Osteoblast (primary cell): ENCODE results near the gene TSPYL6. TPM values are rescaled to one million over a fixed set of nuclear protein-coding genes. Genes with fewer than 3 reads are reported as not detected.

Experiments used
- DNase-seq: peaks from one replicate; pipeline ENCODE4 v3.0.0; 2011; ENCODE audit warnings: low spot score, mixed read lengths; ENCODE audit not compliant: insufficient read length; ENCODE audit errors: missing footprints
- H2AFZ ChIP-seq: 2 replicates; pipeline ENCODE4 v1.6.0; 2011; ENCODE audit warnings: mild to moderate bottlenecking, low read length
- H3K27ac ChIP-seq: 2 replicates; pipeline ENCODE4 v1.5.1; 2011; ENCODE audit warnings: mild to moderate bottlenecking, low read depth, low read length, moderate library complexity
- H3K27me3 ChIP-seq: 2 replicates; pipeline ENCODE4 v1.6.0; 2012; ENCODE audit warnings: mild to moderate bottlenecking, control low read depth, inconsistent platforms, low read length, moderate library complexity; ENCODE audit not compliant: insufficient read depth
- H3K36me3 ChIP-seq: 2 replicates; pipeline ENCODE4 v1.5.1; 2011; ENCODE audit warnings: mild to moderate bottlenecking, low read length, control low read depth, moderate library complexity; ENCODE audit not compliant: insufficient read depth
- H3K4me1 ChIP-seq: 2 replicates; pipeline ENCODE4 v1.5.1; 2011; ENCODE audit warnings: mild to moderate bottlenecking, low read length, control low read depth, moderate library complexity; ENCODE audit not compliant: insufficient read depth
- H3K4me2 ChIP-seq: 2 replicates; pipeline ENCODE4 v1.6.0; 2011; ENCODE audit warnings: mild to moderate bottlenecking, low read length; ENCODE audit not compliant: insufficient read depth
- H3K4me3 ChIP-seq: fragments of 200-600 bp; sonication (generic); 3 replicates; pipeline ENCODE4 v1.5.1; 2012; ENCODE audit warnings: mild to moderate bottlenecking, low read length, inconsistent platforms; ENCODE audit not compliant: insufficient read depth
- H3K79me2 ChIP-seq: 2 replicates; pipeline ENCODE4 v1.6.0; 2012; ENCODE audit warnings: mild to moderate bottlenecking, low read length, control low read depth, inconsistent platforms; ENCODE audit not compliant: insufficient read depth
- H3K9me3 ChIP-seq: 2 replicates; pipeline ENCODE4 v1.5.1; 2011; ENCODE audit warnings: low read depth, low read length, control low read depth
- H4K20me1 ChIP-seq: 2 replicates; pipeline ENCODE4 v1.6.0; 2012; ENCODE audit warnings: mild to moderate bottlenecking, low read length, control low read depth; ENCODE audit not compliant: insufficient read depth
- total RNA-seq: library from RNA; depleted of rRNA; stranded (reverse); fragments of >200 nt; gene quantifications from 2 replicates; pipeline ENCODE4 v1.2.3, GENCODE V29; 2012
- TF ChIP-seq, protein P1 (sequence below): IDR thresholded peaks from 2 replicates; pipeline ENCODE4 v1.5.1; 2011; ENCODE audit warnings: mild to moderate bottlenecking, low read depth, low read length, moderate library complexity; ENCODE audit errors: extremely low read depth

Gene TSPYL6
- total RNA-seq, 1 donor: not detected

DNA sequence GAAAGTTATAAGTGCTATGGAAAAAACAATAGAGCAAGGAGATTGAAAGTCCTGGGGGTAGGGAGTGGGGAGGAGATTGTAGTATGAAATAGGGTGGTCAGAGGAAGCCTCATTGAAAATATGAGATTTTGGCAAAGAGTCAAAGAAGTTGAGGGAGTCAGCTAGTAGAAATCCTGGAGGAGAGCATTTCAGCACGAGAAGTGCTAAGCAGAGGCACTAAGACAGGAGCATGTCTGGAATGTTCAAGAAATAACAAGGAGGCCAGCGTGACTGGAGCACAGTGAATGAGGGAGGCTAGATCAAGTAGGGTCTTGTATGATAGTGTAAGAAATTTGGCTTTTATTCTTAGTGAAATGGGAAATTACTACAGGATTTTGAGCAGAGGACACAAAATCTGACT, 2.1 kb upstream of the TSPYL6 start:
- H4K20me1 ChIP-seq: no peaks in the 10 kb centered on the region
- no peaks in the 10 kb centered on the region for H3K9me3 ChIP-seq
- no peak overlapping the region for H3K4me3 ChIP-seq
- H3K4me1 ChIP-seq: peaks cover 25% of the 10 kb centered on the region
- no peak overlapping the region for H2AFZ ChIP-seq
- H3K27ac ChIP-seq: no peak overlapping the region
- H3K27me3 ChIP-seq: no peaks in the 10 kb centered on the region
- no peak overlapping the region for H3K4me2 ChIP-seq
- no peaks in the 10 kb centered on the region for H3K36me3 ChIP-seq
- DNase-seq: peak; percentile 83
- TF ChIP-seq, protein P1, sequence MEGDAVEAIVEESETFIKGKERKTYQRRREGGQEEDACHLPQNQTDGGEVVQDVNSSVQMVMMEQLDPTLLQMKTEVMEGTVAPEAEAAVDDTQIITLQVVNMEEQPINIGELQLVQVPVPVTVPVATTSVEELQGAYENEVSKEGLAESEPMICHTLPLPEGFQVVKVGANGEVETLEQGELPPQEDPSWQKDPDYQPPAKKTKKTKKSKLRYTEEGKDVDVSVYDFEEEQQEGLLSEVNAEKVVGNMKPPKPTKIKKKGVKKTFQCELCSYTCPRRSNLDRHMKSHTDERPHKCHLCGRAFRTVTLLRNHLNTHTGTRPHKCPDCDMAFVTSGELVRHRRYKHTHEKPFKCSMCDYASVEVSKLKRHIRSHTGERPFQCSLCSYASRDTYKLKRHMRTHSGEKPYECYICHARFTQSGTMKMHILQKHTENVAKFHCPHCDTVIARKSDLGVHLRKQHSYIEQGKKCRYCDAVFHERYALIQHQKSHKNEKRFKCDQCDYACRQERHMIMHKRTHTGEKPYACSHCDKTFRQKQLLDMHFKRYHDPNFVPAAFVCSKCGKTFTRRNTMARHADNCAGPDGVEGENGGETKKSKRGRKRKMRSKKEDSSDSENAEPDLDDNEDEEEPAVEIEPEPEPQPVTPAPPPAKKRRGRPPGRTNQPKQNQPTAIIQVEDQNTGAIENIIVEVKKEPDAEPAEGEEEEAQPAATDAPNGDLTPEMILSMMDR: no peak
- no peaks in the 10 kb centered on the region for H3K79me2 ChIP-seq

DNA sequence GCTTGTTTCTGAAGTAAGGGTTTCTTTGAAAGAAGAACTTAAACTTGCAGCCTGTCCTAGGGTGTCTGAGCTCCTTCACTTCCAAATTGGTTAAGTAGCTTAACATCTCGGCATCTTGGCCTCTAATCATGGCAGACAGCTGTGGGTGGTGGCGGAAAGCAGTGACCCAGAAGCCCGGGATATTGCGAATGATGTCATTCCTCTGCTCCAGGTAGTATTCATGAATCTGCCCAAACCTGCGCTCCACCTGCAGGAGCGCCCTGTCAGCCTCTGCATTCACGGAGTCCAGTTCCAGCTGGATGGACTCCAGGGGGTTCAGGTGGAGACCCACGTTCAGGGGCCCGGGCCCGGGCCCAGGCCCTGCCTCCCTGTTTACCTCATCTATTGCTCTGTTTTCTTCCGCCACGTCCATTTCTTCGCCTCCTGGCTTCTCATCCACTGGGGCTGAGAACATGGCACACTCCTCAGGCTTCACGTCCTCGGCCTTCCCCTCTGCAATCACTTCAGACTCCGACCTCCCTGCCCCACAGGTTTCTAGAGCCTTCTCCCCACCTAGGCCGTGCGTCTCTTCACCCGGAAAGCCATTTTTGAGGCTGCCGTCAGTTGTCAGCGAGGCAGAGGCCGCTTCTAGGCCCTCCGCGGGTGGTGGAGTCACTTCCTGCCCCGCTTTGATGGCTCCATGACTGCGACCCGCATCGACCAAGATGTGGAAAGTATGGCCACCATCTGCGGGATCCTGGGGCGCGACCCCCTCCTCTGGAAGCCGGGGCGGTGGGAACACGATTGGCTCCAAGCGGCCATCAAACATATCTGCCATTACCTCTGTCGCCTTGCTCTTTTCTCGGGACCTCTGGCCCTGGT, 569 bp downstream of the TSPYL6 start:
- Histone ChIP-seq H3K79me2 (no peaks in the 10 kb centered on the region), H3K27ac (no peak overlapping the region), H4K20me1 (no peaks in the 10 kb centered on the region), H3K27me3 (no peaks in the 10 kb centered on the region), H3K36me3 (no peaks in the 10 kb centered on the region), H2AFZ (no peak overlapping the region), H3K4me3 (no peak overlapping the region), H3K4me1 (peaks cover 14% of the 10 kb centered on the region), H3K4me2 (no peak overlapping the region), H3K9me3 (no peaks in the 10 kb centered on the region)
- TF ChIP-seq, protein P1: no peak
- DNase-seq: no peak

DNA sequence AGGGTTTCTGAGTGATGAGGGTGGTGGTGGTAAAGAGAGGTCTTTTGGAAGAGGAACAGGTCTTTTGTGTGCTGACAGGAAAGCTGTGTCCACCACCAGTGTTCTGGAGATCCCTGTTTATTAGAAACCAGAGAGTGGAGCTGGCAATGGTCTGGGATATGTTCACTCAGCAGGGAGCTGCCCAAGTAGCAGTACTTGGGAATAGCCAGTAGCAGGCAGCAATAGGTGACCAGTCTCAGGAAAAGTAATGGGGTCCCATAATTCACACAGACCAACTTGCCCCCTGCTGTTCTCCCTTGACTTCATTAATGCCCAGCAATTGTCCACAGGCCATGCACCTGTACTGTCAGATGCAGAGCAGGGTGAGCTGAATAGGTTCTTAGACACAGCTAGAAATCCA, 1.8 kb downstream of the TSPYL6 start:
- H3K4me2 ChIP-seq: no peak overlapping the region
- no peak overlapping the region for H3K4me3 ChIP-seq
- H3K27me3 ChIP-seq: no peaks in the 10 kb centered on the region
- H3K9me3 ChIP-seq: no peaks in the 10 kb centered on the region
- H3K36me3 ChIP-seq: no peaks in the 10 kb centered on the region
- TF ChIP-seq, protein P1: peak; percentile 13
- H2AFZ ChIP-seq: no peak overlapping the region
- peaks cover 10% of the 10 kb centered on the region for H3K4me1 ChIP-seq
- no peak for DNase-seq
- no peaks in the 10 kb centered on the region for H3K79me2 ChIP-seq
- H4K20me1 ChIP-seq: no peaks in the 10 kb centered on the region
- no peak overlapping the region for H3K27ac ChIP-seq

DNA sequence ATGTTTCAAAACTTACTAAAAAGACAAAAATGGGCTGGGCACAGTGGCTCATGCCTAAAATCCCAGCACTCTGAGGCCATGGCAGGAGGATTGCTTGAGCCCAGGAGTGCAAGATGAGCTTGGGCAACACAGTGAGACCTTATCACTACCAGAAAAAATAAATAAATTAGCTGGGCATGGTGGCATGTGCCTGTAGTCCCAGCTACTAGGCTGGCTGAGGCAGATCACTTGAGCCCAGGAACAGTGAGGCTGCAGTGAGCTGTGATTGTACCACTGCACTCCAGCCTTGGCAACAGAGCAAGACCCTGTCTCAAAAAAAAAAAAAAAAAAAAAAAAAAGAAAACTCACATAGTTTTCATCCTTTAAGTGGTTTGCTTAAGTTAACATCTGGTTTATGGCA, 6.4 kb downstream of the TSPYL6 start:
- no peaks in the 10 kb centered on the region for H4K20me1 ChIP-seq
- H3K27me3 ChIP-seq: no peaks in the 10 kb centered on the region
- H3K4me1 ChIP-seq: no peaks in the 10 kb centered on the region
- no peaks in the 10 kb centered on the region for H3K9me3 ChIP-seq
- H3K27ac ChIP-seq: no peak overlapping the region
- DNase-seq: no peak
- no peak overlapping the region for H3K4me3 ChIP-seq
- no peaks in the 10 kb centered on the region for H3K36me3 ChIP-seq
- no peaks in the 10 kb centered on the region for H3K79me2 ChIP-seq
- no peak overlapping the region for H3K4me2 ChIP-seq
- TF ChIP-seq, protein P1: no peak
- H2AFZ ChIP-seq: no peak overlapping the region
